H1 (cell line): ENCODE data around the gene ZSCAN5A. TPM values are rescaled to one million over a fixed set of nuclear protein-coding genes. Genes with fewer than 3 reads are reported as not detected.

Experiments used
- CTCF ChIA-PET: fragments of 300-600 bp; sonication (Branson Sonifier 250); formaldehyde crosslinking; loops from one replicate; lab custom pipeline; 2021; ENCODE audit not compliant: partially characterized antibody; lab: Charles Lee
- POLR2A ChIA-PET: fragments of 300-600 bp; sonication (Branson Sonifier 250); formaldehyde crosslinking; loops from one replicate; lab custom pipeline; 2021; ENCODE audit warnings: inconsistent platforms; ENCODE audit not compliant: partially characterized antibody; lab: Charles Lee
- DNase-seq, 2 experiments: peaks; one replicate each; pipeline versions ENCODE4 v3.0.0 to v3.0.0-alpha.2; 2010 to 2022; ENCODE audit warnings: low spot score in 2 of 2, low read depth in 1 of 2, mixed read lengths in 1 of 2
- FAIRE-seq: peaks from 2 replicates; lab custom pipeline; 2011; peaks lifted over from hg19 to GRCh38; lab: Jason Lieb, UNC
- H2AFZ ChIP-seq: 2 replicates; pipeline ENCODE4 v1.8.1; 2012; ENCODE audit warnings: low read length, inconsistent platforms
- H2AK5ac ChIP-seq: 2 replicates; pipeline ENCODE4 v1.6.1; 2013; ENCODE audit warnings: low read depth, low read length
- H2BK120ac ChIP-seq: replicated peaks from 2 replicates; pipeline ENCODE3; 2013; ENCODE audit warnings: low read depth, low read length, inconsistent platforms
- H2BK12ac ChIP-seq: 2 replicates; pipeline ENCODE4 v1.6.1; 2013; ENCODE audit warnings: low read depth, low read length
- H2BK15ac ChIP-seq: 2 replicates; pipeline ENCODE4 v1.6.1; 2013; ENCODE audit warnings: low read length
- H2BK20ac ChIP-seq: 2 replicates; pipeline ENCODE4 v1.6.1; 2013; ENCODE audit warnings: low read length
- H2BK5ac ChIP-seq: 2 replicates; pipeline ENCODE4 v1.6.1; 2013; ENCODE audit warnings: low read depth, low read length
- H3K14ac ChIP-seq: 2 replicates; pipeline ENCODE4 v1.6.1; 2013; ENCODE audit warnings: inconsistent platforms; ENCODE audit not compliant: insufficient read length
- H3K18ac ChIP-seq: 2 replicates; pipeline ENCODE4 v1.6.1; 2013; ENCODE audit warnings: low read length; ENCODE audit errors: extremely low read depth
- H3K23ac ChIP-seq: 2 replicates; pipeline ENCODE4 v1.6.1; 2013; ENCODE audit warnings: inconsistent platforms; ENCODE audit not compliant: insufficient read length
- H3K23me2 ChIP-seq: 2 replicates; pipeline ENCODE4 v1.6.1; 2013; ENCODE audit warnings: low read depth, low read length
- H3K27ac ChIP-seq: 2 replicates; pipeline ENCODE4 v1.6.1; 2011; ENCODE audit warnings: low read depth, low read length, inconsistent platforms
- H3K27me3 ChIP-seq, 4 experiments: replicated peaks in 1 of 4; 1 replicate in 1 of 4; 2 replicates in 3 of 4; pipeline versions ENCODE4 v1.6.1 to v1.8.1; 2011 to 2013; ENCODE audit warnings: low read length in 3 of 4, mild to moderate bottlenecking in 3 of 4, inconsistent platforms in 2 of 4, mixed read lengths in 2 of 4, moderate library complexity in 1 of 4; ENCODE audit not compliant: control insufficient read depth in 3 of 4, insufficient read depth in 3 of 4; ENCODE audit errors: extremely low read depth in 1 of 4
- H3K36me3 ChIP-seq, 4 experiments: 2 replicates each; pipeline versions ENCODE4 v1.6.1 to v1.8.1; 2011 to 2013; ENCODE audit warnings: mild to moderate bottlenecking in 4 of 4, low read length in 3 of 4, moderate library complexity in 2 of 4, control low read depth in 1 of 4, inconsistent platforms in 1 of 4; ENCODE audit not compliant: insufficient read depth in 4 of 4, control insufficient read depth in 2 of 4
- H3K4ac ChIP-seq: replicated peaks from 2 replicates; pipeline ENCODE3; 2013; ENCODE audit warnings: low read length, low read depth, mixed read lengths, inconsistent platforms; ENCODE audit not compliant: insufficient read length
- H3K4me1 ChIP-seq, 4 experiments: replicated peaks in 1 of 4; 1 replicate in 1 of 4; 2 replicates in 3 of 4; pipeline versions ENCODE4 v1.6.1 to v1.8.1; 2011 to 2013; ENCODE audit warnings: low read length in 3 of 4, inconsistent platforms in 2 of 4, mixed read lengths in 1 of 4; ENCODE audit not compliant: insufficient read depth in 4 of 4, control insufficient read depth in 3 of 4
- H3K4me2 ChIP-seq, 2 experiments: 2 replicates each; pipeline versions ENCODE4 v1.6.1 to v1.8.1; 2011 to 2013; ENCODE audit warnings: low read depth in 2 of 2, low read length in 2 of 2, control low read depth in 1 of 2, inconsistent platforms in 1 of 2, mild to moderate bottlenecking in 1 of 2; ENCODE audit not compliant: insufficient read depth in 1 of 2
- H3K4me3 ChIP-seq, 4 experiments: fragments of 200-600, 300-600 bp in 1 of 4; sonication (generic), shearing (Covaris generic), sonication (Bioruptor Twin) in 1 of 4; 2 replicates each; pipeline versions ENCODE4 v1.5.1 to v1.8.1; 2011 to 2016; ENCODE audit warnings: low read length in 4 of 4, low read depth in 3 of 4, control low read depth in 2 of 4, inconsistent platforms in 2 of 4, mild to moderate bottlenecking in 2 of 4, mixed read lengths in 1 of 4, moderate library complexity in 1 of 4; ENCODE audit not compliant: insufficient read depth in 2 of 4; ENCODE audit errors: extremely low read depth in 1 of 4
- H3K56ac ChIP-seq: replicated peaks from 2 replicates; pipeline ENCODE3; 2013; ENCODE audit warnings: low read depth, mild to moderate bottlenecking, mixed read lengths, low read length, inconsistent platforms; ENCODE audit not compliant: insufficient read length
- H3K79me1 ChIP-seq: 2 replicates; pipeline ENCODE4 v1.6.1; 2013; ENCODE audit warnings: low read depth, low read length, control low read depth
- H3K79me2 ChIP-seq, 2 experiments: 2 replicates each; pipeline versions ENCODE4 v1.6.1 to v1.8.1; 2012 to 2013; ENCODE audit warnings: low read length in 2 of 2, mild to moderate bottlenecking in 2 of 2, inconsistent platforms in 1 of 2; ENCODE audit not compliant: insufficient read depth in 2 of 2, control insufficient read depth in 1 of 2
- H3K9ac ChIP-seq, 4 experiments: replicated peaks in 1 of 4; 1 replicate in 1 of 4; 2 replicates in 3 of 4; pipeline versions ENCODE4 v1.6.1 to v1.8.1; 2011 to 2013; ENCODE audit warnings: low read depth in 3 of 4, low read length in 3 of 4, control low read depth in 2 of 4, mild to moderate bottlenecking in 2 of 4, moderate library complexity in 2 of 4, inconsistent platforms in 1 of 4; ENCODE audit errors: extremely low read depth in 1 of 4
- H3K9me3 ChIP-seq, 2 experiments: 2 replicates each; pipeline versions ENCODE4 v1.6.1 to v1.8.1; 2012 to 2013; ENCODE audit warnings: mild to moderate bottlenecking in 2 of 2, moderate library complexity in 2 of 2, control low read depth in 1 of 2, inconsistent platforms in 1 of 2, low read depth in 1 of 2, low read length in 1 of 2, mixed read lengths in 1 of 2; ENCODE audit not compliant: insufficient read depth in 2 of 2
- H4K20me1 ChIP-seq, 2 experiments: replicated peaks in 1 of 2; 2 replicates each; pipeline versions ENCODE3 to v1.8.1; 2011 to 2013; ENCODE audit warnings: inconsistent platforms in 2 of 2, low read length in 2 of 2, mild to moderate bottlenecking in 1 of 2; ENCODE audit not compliant: insufficient read depth in 2 of 2, control insufficient read depth in 1 of 2
- H4K5ac ChIP-seq: 2 replicates; pipeline ENCODE4 v1.6.1; 2013; ENCODE audit warnings: low read length, low read depth, mixed read lengths, inconsistent platforms; ENCODE audit not compliant: insufficient read length
- H4K8ac ChIP-seq: 2 replicates; pipeline ENCODE4 v1.8.0; 2013; ENCODE audit warnings: mild to moderate bottlenecking, moderate library complexity, low read length, inconsistent platforms; ENCODE audit not compliant: insufficient read depth; ENCODE audit errors: extremely low read depth
- H4K91ac ChIP-seq: replicated peaks from 2 replicates; pipeline ENCODE3; 2013; ENCODE audit warnings: low read length, mixed read lengths, inconsistent platforms; ENCODE audit not compliant: insufficient read length
- ASH2L ChIP-seq: fragments of 200-600, 300-600 bp; sonication (generic); IDR thresholded peaks from one replicate; pipeline ENCODE4 v1.7.1; 2017; ENCODE audit warnings: low read length
- ATF2 ChIP-seq: IDR thresholded peaks from 2 replicates; pipeline ENCODE4 v1.6.1; 2012; ENCODE audit warnings: low read length, inconsistent platforms
- BRCA1 ChIP-seq: IDR thresholded peaks from 2 replicates; pipeline ENCODE4 v1.6.1; 2012; ENCODE audit warnings: low read depth, low read length, improper control_type of control experiment
- CEBPB ChIP-seq: IDR thresholded peaks from 2 replicates; pipeline ENCODE4 v1.6.1; 2012; ENCODE audit warnings: low read depth, low read length
- E2F6 ChIP-seq: IDR thresholded peaks from 2 replicates; pipeline ENCODE4 v1.6.1; 2012; ENCODE audit warnings: inconsistent platforms
- NANOG ChIP-seq: IDR thresholded peaks from 2 replicates; pipeline ENCODE4 v1.6.1; 2011; ENCODE audit warnings: low read length, low read depth, mild to moderate bottlenecking, inconsistent platforms; ENCODE audit not compliant: insufficient read depth, poor library complexity, severe bottlenecking
- POLR2AphosphoS5 ChIP-seq: IDR thresholded peaks from 2 replicates; pipeline ENCODE4 v1.6.1; 2011; ENCODE audit warnings: low read depth, low read length
- RBBP5 ChIP-seq: IDR thresholded peaks from 2 replicates; pipeline ENCODE4 v1.7.1; 2012; ENCODE audit warnings: low read depth, mild to moderate bottlenecking, inconsistent platforms, low read length, moderate library complexity, borderline replicate concordance
- YY1 ChIP-seq: IDR thresholded peaks from 2 replicates; pipeline ENCODE4 v1.6.1; 2011; ENCODE audit warnings: low read depth, mild to moderate bottlenecking, low read length
- WGBS, 2 experiments: shearing (Covaris generic) in 1 of 2; methylation state at CpG; one replicate each; pipeline versions ENCODE4 v1.1.6 to v1.1.7; 2013 to 2015; ENCODE audit warnings: low lambda C conversion rate in 2 of 2, mixed read lengths in 2 of 2, inconsistent platforms in 1 of 2, low coverage in 1 of 2, missing lambda C conversion rate in 1 of 2; ENCODE audit not compliant: insufficient replicate concordance in 2 of 2, insufficient coverage in 1 of 2, insufficient read length in 1 of 2; ENCODE audit errors: extremely low coverage in 1 of 2, missing lambda C conversion rate in 1 of 2; 5-methylcytosine and 5-hydroxymethylcytosine counted together
- polyA plus RNA-seq, 7 experiments: library from polyadenylated mRNA; depleted of rRNA in 3 of 7; stranded (reverse) in 5 of 7; unstranded in 2 of 7; fragments of >200 nt in 5 of 7; fragments of 200-250 nt in 2 of 7; gene quantifications; 1 replicate in 5 of 7; 2 replicates in 1 of 7; 4 replicates in 1 of 7; pipeline versions ENCODE4 v1.2.1 to v1.2.3, GENCODE V29; 2011 to 2013; ENCODE audit warnings: missing spikeins in 2 of 7, mixed read lengths in 2 of 7
- total RNA-seq: library from RNA; stranded (reverse); fragmentation: NEBNext Ultra II Directional; extraction: Animal tissue kit (Norgen Biotek cat#: 25700); gene quantifications from 2 replicates; pipeline ENCODE4 v1.2.1, GENCODE V29; 2021

Gene ZSCAN5A
- total and polyA plus RNA-seq, 2 of the 8 experiments (the other 6 are each of a cell fraction or from before 2014, with no cell fraction given): 8.6 to 11.0 TPM

- no peaks in the 10 kb centered on the region for H3K9me3 ChIP-seq
- 0 out of 2 replicates have a peak overlapping the region, but pooled peaks have one; percentile 57 for H2AK5ac ChIP-seq
- no peak overlapping the region for H4K91ac ChIP-seq
- DNase-seq (no peak), FAIRE-seq (no peak)
- no peak overlapping the region for H2BK12ac ChIP-seq
- ChIA-PET POLR2A (no interaction called here), CTCF (interaction anchor here (0.6 to 2.1 kb wide), 8 partner anchors 8 to 251 kb away, joined by 3 to 18 read pairs (median 4); no protein-coding TSS in a partner anchor)
- H3K23ac ChIP-seq: no peak overlapping the region
- no peaks in the 10 kb centered on the region for H4K20me1 ChIP-seq
- no peak overlapping the region for H3K27ac ChIP-seq
- H3K4me1 ChIP-seq: peaks cover 0 to 3% (median 1%) of the 10 kb centered on the region in 4 experiments; a peak in 2 of 7 replicates
- no peak overlapping the region for H2BK5ac ChIP-seq
- no peaks in the 10 kb centered on the region; a peak in 1 of 7 replicates for H3K27me3 ChIP-seq
- H2BK20ac ChIP-seq: no peak overlapping the region
- no peak overlapping the region for H4K5ac ChIP-seq
- H3K56ac ChIP-seq: no peak overlapping the region
- no peak overlapping the region for H4K8ac ChIP-seq
- WGBS, 2 experiments: 74% methylated on average over 2 of the region's 2 CpGs; no CpG with 5 or more reads in 1 of the 2 experiments
- H3K79me1 ChIP-seq: no peaks in the 10 kb centered on the region
- no peak overlapping the region for H3K4me3 ChIP-seq
- no peaks in the 10 kb centered on the region for H3K36me3 ChIP-seq
- H3K23me2 ChIP-seq: no peaks in the 10 kb centered on the region; the same call in 1 of the 2 replicates
- H2BK15ac ChIP-seq: no peak overlapping the region
- H3K18ac ChIP-seq: no peak overlapping the region
- H3K14ac ChIP-seq: no peak overlapping the region
- no peak overlapping the region for H3K4me2 ChIP-seq
- no peak overlapping the region for H3K4ac ChIP-seq
- no peak overlapping the region for H2AFZ ChIP-seq
- H2BK120ac ChIP-seq: no peak overlapping the region
- no peak overlapping the region for H3K9ac ChIP-seq
- H3K79me2 ChIP-seq: no peaks in the 10 kb centered on the region
- TF ChIP-seq ATF2 (no peak), RBBP5 (no peak), ASH2L (no peak), POLR2AphosphoS5 (no peak), BRCA1 (no peak), NANOG (no peak), E2F6 (no peak), CEBPB (no peak), YY1 (no peak)
Measured at GRCh38 chr19:56317749-56318148, 3.1 kb upstream of the ZSCAN5A start.
